GM18909 (cell line): ENCODE measurements around the gene ZNF775.
A peak's percentile ranks its signal among the peaks of the same experiment; 100 is the strongest.

ENCODE experiments used
- ATAC-seq: cut with Tn5 transposase; IDR thresholded peaks from one replicate; pipeline ENCODE4 v1.9.1; 2021; ENCODE audit warnings: mild to moderate bottlenecking; ENCODE audit not compliant: unreplicated experiment, poor library complexity

The ZNF775 gene

DNA sequence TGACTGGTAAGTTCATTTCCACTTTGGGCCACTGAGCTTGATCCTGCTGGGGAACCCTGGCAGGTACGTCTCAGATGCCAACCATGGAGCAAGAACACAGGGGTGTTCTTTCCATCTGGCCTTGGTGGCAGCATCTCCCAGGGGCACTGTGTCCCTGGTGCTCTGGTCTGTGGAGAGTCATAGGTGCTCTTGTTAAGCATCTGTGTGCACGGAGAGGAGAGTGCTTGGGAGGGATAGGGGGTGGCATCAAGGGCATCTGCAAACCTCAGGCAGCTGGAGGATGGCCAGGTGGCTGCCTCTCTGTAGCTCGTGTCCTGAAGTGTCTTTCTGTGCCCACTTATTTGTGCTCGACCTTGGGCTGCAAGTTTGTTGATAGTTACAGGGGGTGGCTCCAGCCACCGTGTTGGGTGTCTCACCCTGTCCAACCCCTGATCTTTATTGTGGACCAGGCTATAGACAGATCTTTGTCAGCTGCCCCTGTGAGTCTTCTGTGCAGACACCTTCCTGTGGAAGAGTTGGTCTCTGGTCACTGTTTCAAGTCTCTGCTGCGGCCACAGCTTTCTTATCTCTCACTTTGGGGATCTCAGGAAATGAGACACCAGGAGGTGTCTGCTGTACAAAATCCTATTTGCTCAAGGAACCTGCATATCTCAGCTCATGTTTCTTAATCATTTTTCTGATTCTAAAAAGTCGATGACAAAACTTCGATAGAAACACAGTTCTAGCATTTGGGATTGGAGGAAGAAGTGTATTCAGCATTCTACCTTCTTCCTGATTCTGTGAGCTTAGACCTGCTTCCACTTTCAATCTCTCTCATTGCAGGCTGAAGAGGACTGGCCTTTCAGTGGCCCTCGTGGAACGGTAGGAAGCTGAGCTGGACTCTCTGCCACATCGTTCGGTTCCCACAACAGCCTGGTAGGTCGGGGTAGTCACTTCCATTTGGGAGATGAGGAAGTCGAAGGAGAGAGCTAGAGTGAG, 54.1 kb downstream of the ZNF775 start:
- ATAC-seq, result peak; percentile 37

DNA sequence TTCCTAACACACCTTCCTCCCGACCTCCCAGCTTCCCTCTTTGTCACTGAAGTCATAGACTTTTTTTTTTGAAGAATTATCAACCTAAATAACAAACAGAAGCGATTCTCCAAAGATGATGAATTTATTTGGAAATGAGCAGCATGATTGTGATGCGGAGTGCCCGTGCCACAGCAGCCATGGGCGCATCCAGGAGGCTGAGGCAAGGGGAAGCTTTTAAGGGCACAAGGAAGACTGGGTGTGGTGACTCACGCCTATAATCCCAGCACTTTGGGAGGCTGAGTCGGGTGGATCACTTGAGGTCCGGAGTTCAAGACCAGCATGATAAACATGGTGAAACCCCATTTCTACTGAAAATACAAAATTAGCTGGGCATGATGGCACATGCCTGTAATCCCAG, 55.1 kb downstream of the ZNF775 start:
- no peak for ATAC-seq

DNA sequence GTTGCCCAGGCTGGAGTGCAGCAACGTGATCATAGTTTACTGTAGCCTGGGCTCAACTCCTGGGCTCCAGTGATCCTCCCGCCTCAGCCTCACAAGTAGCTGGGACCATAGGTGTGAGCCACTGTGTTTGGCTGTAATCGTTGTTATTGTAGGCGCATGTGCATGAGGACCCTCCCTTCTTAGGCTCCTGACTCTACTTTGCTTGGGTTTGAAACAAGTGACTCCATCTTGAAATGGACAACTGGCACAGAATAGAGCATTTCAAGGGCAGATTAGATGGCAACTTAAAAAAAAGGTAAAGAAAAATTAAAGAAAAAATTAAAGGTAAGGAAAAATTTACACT, 55.9 kb downstream of the ZNF775 start:
- no peak for ATAC-seq

DNA sequence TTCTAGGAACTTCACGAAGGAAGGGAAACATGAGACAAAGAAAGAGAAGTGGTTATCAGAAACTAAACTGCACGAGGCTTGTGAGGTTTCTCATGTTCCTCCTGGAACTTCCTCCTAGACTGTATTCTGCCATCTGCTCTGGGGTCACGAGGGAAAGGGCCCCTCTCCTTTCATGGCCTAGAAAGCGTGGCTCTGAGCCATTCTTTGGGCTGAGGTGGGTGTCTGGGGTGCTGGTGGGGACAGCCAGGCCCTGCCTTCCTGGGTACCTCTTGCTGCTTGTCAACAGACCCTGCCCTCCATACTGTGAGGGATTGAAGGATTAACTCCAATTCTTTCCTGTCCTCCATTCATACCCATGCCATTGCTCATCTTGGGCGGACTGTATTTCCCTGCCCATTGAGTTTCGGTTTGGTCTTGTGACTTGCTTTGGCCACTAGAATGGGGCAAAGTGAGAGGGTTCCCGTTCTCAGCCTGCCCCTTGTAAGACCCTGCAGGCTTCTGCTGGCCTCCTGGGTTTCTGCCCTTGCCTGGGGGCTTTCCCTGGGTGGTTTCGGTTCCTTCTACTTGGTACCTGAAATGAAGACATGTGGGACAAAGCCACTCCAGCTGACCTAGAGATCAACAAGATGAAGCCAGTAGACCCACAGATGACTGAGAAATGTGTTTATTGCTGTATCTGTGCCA, 56.4 kb downstream of the ZNF775 start:
- peak; percentile 93 for ATAC-seq

DNA sequence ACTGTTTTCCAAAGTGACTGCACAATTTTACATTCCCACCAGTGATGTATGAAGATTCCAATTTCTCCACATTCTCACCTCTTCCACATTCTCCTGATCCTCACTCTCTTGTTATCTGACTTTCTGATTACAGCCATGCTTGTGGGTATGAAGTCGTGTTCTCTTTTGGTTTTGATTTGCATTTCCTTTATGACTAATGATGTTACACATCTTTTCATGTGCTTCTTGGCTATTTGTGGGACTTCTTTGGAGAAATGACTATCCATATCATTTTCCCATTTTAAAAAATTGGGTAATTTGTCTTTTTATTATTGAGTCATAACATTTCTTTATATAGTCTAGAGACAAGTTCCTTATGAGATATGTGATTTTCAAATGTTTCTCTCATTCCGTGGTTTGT, 60.8 kb downstream of the ZNF775 start:
- ATAC-seq, result no peak

DNA sequence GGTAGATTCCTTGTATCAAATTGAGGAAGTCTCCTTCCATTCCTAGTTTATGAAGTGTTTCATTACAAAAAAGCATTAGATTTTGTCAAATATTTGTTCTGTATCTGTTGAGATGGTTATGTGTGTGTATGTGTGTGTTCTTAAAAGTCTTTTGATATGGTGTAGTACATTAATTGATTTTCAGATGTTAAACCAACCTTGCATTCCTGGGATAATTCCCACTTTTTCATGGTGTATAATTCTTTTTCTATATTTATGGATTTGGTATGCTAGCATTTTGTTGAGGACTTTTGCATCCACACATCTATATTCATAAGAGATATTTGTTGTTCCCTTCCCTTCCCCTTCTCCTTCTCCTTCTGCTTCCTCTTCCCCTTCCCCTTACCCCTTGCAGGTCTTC, 62.4 kb downstream of the ZNF775 start:
- ATAC-seq, result no peak

DNA sequence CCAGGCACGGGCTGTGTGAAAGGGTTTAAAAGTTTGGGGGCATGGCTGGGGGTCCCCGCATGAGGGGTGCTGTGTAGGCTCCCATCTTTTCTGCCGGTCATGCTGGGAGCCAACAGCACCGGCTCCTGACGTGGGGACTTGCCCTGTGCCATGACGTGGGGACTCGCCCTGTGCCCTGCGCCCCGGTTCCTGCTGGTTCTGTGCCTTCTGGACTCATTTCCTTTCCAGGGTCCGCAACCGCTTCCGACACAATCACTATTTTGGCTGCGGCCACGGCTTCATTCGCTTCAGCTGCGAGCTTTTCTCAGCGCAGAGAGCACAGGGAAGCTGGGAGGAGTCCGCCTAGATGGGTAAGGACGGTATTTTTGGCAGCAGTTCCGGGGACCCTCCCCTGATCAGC, 63.7 kb downstream of the ZNF775 start:
- no peak for ATAC-seq

DNA sequence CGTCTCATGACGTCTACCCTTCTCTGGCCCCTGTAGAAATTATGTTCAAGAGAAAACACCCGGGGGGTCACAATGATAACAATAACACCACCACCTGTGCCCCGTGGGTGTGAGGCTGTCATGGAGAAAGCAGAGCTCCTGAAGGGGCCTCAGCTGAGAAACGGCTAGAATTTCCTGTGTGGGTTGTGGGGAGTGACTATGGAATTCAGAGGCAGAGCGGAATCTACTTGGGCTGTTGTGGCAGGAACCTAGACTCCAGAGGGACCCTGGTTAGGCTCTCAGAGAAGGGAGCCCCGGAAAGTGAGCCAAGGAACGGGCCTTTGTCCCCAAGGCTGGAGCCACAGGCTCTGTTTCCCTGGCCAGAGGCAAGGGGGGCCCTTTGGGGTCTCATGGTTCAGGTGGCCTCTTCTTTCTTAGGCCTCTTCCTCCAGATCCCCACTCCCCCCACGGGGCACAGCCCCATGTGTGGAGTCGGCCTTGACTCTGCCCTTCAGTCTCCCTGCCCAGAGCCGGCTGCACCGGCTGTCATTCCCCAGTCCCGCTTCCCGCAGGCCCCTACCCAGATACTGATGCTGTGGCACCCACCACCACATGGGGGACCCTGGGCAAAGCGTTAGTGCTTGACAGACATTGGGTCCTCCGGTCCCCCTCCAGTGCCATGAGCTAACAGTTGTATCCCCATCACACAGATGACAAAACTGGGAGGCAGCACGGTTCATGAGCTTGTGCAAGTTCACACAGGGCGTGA, 64.8 kb downstream of the ZNF775 start:
- ATAC-seq, result no peak

DNA sequence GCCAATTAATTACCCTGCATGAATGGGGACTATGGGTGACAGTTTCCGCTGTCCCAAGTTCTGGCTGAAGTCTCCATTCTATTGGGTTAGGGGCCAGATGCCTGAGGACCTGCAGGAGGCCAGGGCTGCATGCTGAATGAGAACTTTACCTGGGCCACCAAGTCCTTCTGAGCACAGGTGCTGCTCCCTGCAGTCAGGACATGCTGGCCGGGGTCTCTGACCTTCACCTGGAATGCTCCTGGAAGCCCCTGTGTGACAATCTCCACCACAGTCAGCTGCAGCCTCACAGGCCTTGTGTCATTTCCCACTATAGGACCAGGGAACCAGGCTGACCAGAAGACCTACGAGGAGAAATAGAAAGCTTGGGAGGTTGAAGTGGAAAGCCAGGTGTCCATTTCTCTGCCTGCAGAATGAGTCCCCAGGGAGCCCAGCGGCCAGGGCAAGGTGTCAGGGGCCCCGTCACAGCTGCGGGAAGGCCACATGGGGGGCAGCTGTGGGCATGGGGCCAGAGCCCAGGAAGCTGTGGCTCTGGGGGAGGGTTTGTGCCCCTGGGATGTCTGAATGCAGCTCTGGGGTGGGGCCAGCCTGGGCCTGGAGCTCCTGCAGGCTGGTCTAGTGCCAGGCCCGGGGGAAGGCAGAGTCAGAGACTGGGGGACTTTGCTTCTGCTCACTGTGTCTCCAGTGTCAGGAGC, 65.7 kb downstream of the ZNF775 start:
- no peak for ATAC-seq

DNA sequence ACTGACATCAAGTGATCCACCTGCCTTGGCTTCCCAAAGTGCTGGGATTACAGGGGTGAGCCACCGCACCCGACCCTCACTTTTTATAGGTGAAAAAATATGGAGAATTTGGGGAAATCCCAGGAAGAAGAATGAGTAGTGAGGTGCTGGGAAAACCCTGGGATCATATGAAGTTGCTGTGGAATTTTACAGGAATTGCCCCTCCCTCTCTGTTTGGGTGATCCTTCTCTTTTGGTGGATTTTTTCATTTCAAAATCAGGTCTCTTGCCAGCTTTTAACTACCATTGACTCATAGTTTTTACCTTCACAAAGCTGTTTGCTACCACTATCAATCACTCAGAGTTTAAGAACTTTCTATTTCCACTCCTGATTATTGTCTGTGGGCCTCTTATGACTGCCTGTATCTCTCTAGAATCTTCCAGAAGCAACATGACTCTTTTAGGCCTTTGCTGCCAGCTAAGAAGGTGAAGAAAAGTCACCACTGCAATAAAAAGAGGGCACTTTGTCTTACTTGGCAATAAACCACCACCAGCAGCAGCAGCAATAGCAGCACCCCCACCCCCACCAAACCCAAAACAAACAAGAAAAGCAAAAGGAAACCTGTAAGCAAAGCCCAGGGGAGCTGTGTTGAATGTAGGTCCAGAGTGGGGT, 67.3 kb downstream of the ZNF775 start:
- ATAC-seq, result no peak
